Muscle of leg (tissue), 11 donors: Measurements from ENCODE around the gene CCDC190. TPM values are rescaled to one million over a fixed set of nuclear protein-coding genes. Genes with fewer than 3 reads are reported as not detected.
"Not testable (repeated sequence)": the region's sequence is repeated elsewhere in the genome, so short reads cannot be mapped to it uniquely, and the experiment has no call there.

ENCODE experiments used
- DNase-seq: peaks from one replicate; pipeline ENCODE4 v3.0.0; 2013
- H3K27ac ChIP-seq: one replicate; pipeline ENCODE4 v1.5.1; 2013; ENCODE audit warnings: mild to moderate bottlenecking, low read length, control low read depth
- H3K27me3 ChIP-seq: one replicate; pipeline ENCODE4 v1.6.1; 2013; ENCODE audit warnings: low read length; ENCODE audit not compliant: control insufficient read depth, insufficient read depth
- H3K36me3 ChIP-seq: one replicate; pipeline ENCODE4 v1.6.1; 2013; ENCODE audit warnings: low read length; ENCODE audit not compliant: control insufficient read depth, insufficient read depth
- H3K4me1 ChIP-seq: one replicate; pipeline ENCODE4 v1.6.1; 2013; ENCODE audit warnings: low read length; ENCODE audit not compliant: control insufficient read depth, insufficient read depth
- H3K4me3 ChIP-seq: one replicate; pipeline ENCODE4 v1.5.1; 2013; ENCODE audit warnings: low read length, control low read depth
- H3K9me3 ChIP-seq: replicated peaks from 2 replicates; pipeline ENCODE4 v1.6.1; 2013; ENCODE audit warnings: low read depth, low read length; ENCODE audit not compliant: control insufficient read depth
- WGBS: methylation state at CpG from one replicate; pipeline ENCODE4 v1.1.5; 2013; ENCODE audit warnings: missing lambda C conversion rate; ENCODE audit not compliant: insufficient coverage; 5-methylcytosine and 5-hydroxymethylcytosine counted together
- polyA plus RNA-seq, 8 donors: library from polyadenylated mRNA; unstranded; fragments of 120-200 nt; gene quantifications; one replicate each; pipeline versions ENCODE4 v1.2.1 to v1.2.3, GENCODE V29; 2013; ENCODE audit warnings: inconsistent platforms in 1 of 8, low replicate concordance in 1 of 8; ENCODE audit not compliant: insufficient read length in 8 of 8, insufficient read depth in 1 of 8
- total RNA-seq: library from RNA; stranded (reverse); fragments of 120-200 nt; gene quantifications from one replicate; pipeline ENCODE4 v1.2.4, GENCODE V29; 2013

Gene CCDC190
- total and polyA plus RNA-seq, 9 donors, result 2.0 to 9.7 (median 5.7) TPM

DNA sequence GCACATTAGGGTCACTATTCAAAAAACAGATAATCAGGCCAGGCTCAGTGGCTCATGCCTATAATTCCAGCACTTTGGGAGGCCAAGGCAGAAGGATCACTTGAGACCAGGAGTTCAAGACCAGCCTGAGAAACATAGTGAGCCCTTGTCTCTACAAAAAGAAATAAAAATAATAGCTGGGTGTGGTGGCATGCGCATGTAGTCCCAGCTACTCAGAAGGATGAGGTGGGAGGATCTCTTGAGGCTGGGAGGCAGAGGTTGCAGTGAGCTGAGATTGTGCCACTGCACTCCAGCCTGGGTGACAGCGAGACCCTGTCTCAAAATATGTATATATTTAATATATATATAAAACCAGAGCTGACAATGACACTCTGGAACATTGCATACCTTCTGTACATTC, 48.6 kb downstream of the CCDC190 start:
- not testable (repeated sequence) for H3K27me3 ChIP-seq, H3K27ac ChIP-seq, H3K36me3 ChIP-seq, DNase-seq, H3K4me3 ChIP-seq, H3K9me3 ChIP-seq, H3K4me1 ChIP-seq
- no CpG with 5 or more reads among the region's 2 CpGs for WGBS

DNA sequence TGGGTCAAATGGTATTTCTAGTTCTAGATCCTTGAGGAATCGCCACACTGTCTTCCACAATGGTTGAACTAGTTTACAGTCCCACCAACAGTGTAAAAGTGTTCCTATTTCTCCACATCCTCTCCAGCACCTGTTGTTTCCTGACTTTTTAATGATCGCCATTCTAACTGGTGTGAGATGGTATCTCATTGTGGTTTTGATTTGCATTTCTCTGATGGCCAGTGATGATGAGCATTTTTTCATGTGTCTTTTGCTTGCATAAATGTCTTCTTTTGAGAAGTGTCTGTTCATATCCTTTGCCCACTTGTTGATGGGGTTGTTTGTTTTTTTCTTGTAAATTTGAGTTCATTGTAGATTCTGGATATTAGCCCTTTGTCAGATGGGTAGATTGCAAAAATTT, 53.5 kb downstream of the CCDC190 start:
- not testable (repeated sequence) for H3K9me3 ChIP-seq, H3K4me3 ChIP-seq, DNase-seq, H3K27ac ChIP-seq, H3K36me3 ChIP-seq, H3K4me1 ChIP-seq, H3K27me3 ChIP-seq
- WGBS, result no CpG with 5 or more reads among the region's 2 CpGs

Other genes with a start within 250 kb of the CCDC190 start
- 58.2 TPM for gene DDR2, start 228.7 kb downstream of the CCDC190 start, total RNA-seq
- 10 to 100 TPM; 23.7 to 66.4 (median 46.8) TPM for gene DDR2, start 228.7 kb downstream of the CCDC190 start, polyA plus RNA-seq
- 7.8 TPM for gene HSD17B7, start 70.5 kb downstream of the CCDC190 start, total RNA-seq
- gene HSD17B7, start 70.5 kb downstream of the CCDC190 start, polyA plus RNA-seq, result 10 to 100 TPM in 1 of 8 donors, 1 to 10 TPM in 7; 6.2 to 11.7 (median 7.2) TPM
- gene RGS4, start 208.2 kb upstream of the CCDC190 start, total RNA-seq, result 1.8 TPM
- gene RGS4, start 208.2 kb upstream of the CCDC190 start, polyA plus RNA-seq, result 1 to 10 TPM in 7 of 8 donors, under 1 TPM in 1; 0.85 to 3.8 (median 2.2) TPM